ENCODE results near the gene HNMT. TPM values are rescaled to one million over a fixed set of nuclear protein-coding genes. Genes with fewer than 3 reads are reported as not detected.

Gene HNMT
- total RNA-seq, 1 experiment from 2014 or later = 16.6 TPM

GRCh38 chr2:137942037-137942832, 22.0 kb upstream of the HNMT start:
- DNase-seq = no peak
- Histone ChIP-seq H3K79me2 (ENCODE audit: low read depth) (no peaks in the 10 kb centered on the region), H3F3A (ENCODE audit: insufficient read depth, low read depth) (no peaks in the 10 kb centered on the region), H3K27ac (no peak overlapping the region), H4K20me1 (ENCODE audit: insufficient read depth) (no peaks in the 10 kb centered on the region), H3K27me3 (ENCODE audit: insufficient read depth, low read depth) (no peaks in the 10 kb centered on the region), H3K4me1 (replicated peaks; ENCODE audit: insufficient read depth) (no peaks in the 10 kb centered on the region), H3K4me2 (no peak overlapping the region), H3K36me3 (ENCODE audit: low read depth) (no peaks in the 10 kb centered on the region), H2AFZ (no peak overlapping the region), H3K9me2 (ENCODE audit: insufficient read depth) (no peaks in the 10 kb centered on the region), H3K9me3 (ENCODE audit: insufficient read depth, low read depth) (no peaks in the 10 kb centered on the region), H3K4me3 (no peak overlapping the region)
- intact Hi-C loops (cut with micrococcal nuclease; ENCODE audit: unreplicated experiment) = no loop called here
- TF ChIP-seq CTCF (conservative IDR thresholded peaks at IDR 0.05) (no peak), EZH2 (IDR thresholded peaks at IDR 0.05; ENCODE audit: low read depth) (no peak)
- no TSS peak for BruUV-seq (replicated peaks)
- ChIA-PET POLR2A (ENCODE audit: unreplicated experiment) (no interaction called here), CTCF (no interaction called here)

GRCh38 chr2:137942833-137943677, 21.2 kb upstream of the HNMT start:
- TF ChIP-seq CTCF (conservative IDR thresholded peaks at IDR 0.05) (no peak), EZH2 (IDR thresholded peaks at IDR 0.05; ENCODE audit: low read depth) (no peak)
- Histone ChIP-seq H3K27me3 (ENCODE audit: insufficient read depth, low read depth) (no peaks in the 10 kb centered on the region), H3K9me3 (ENCODE audit: insufficient read depth, low read depth) (no peaks in the 10 kb centered on the region), H3K27ac (no peak overlapping the region), H3K36me3 (ENCODE audit: low read depth) (no peaks in the 10 kb centered on the region), H3K4me1 (replicated peaks; ENCODE audit: insufficient read depth) (no peaks in the 10 kb centered on the region), H3K4me3 (no peak overlapping the region), H3F3A (ENCODE audit: insufficient read depth, low read depth) (no peaks in the 10 kb centered on the region), H3K79me2 (ENCODE audit: low read depth) (no peaks in the 10 kb centered on the region), H3K4me2 (no peak overlapping the region), H4K20me1 (ENCODE audit: insufficient read depth) (no peaks in the 10 kb centered on the region), H3K9me2 (ENCODE audit: insufficient read depth) (no peaks in the 10 kb centered on the region), H2AFZ (no peak overlapping the region)
- ChIA-PET CTCF (no interaction called here), POLR2A (ENCODE audit: unreplicated experiment) (no interaction called here)
- intact Hi-C loops (cut with micrococcal nuclease; ENCODE audit: unreplicated experiment) = no loop called here
- no peak for DNase-seq
- BruUV-seq (replicated peaks) = no TSS peak

- H3K27me3 ChIP-seq (ENCODE audit: insufficient read depth, low read depth) = no peaks in the 10 kb centered on the region
- no peaks in the 10 kb centered on the region for H3F3A ChIP-seq (ENCODE audit: insufficient read depth, low read depth)
- CTCF ChIA-PET = no interaction called here
- H3K9me3 ChIP-seq (ENCODE audit: insufficient read depth, low read depth) = no peaks in the 10 kb centered on the region
- no peaks in the 10 kb centered on the region for H3K36me3 ChIP-seq (ENCODE audit: low read depth)
- no TSS peak for BruUV-seq (replicated peaks)
- no peaks in the 10 kb centered on the region for H3K9me2 ChIP-seq (ENCODE audit: insufficient read depth)
- no peaks in the 10 kb centered on the region for H3K4me1 ChIP-seq (replicated peaks; ENCODE audit: insufficient read depth)
- POLR2A ChIA-PET (ENCODE audit: unreplicated experiment) = no interaction called here
- no peak overlapping the region for H3K4me2 ChIP-seq
- H4K20me1 ChIP-seq (ENCODE audit: insufficient read depth) = no peaks in the 10 kb centered on the region
- H3K4me3 ChIP-seq = no peak overlapping the region
- no peaks in the 10 kb centered on the region for H3K79me2 ChIP-seq (ENCODE audit: low read depth)
- no peak overlapping the region for H2AFZ ChIP-seq
- no peak for DNase-seq
- TF ChIP-seq CTCF (conservative IDR thresholded peaks at IDR 0.05) = no peak; the same call in 1 of the 2 replicates
- no peak for TF ChIP-seq EZH2 (IDR thresholded peaks at IDR 0.05; ENCODE audit: low read depth)
- intact Hi-C loops (cut with micrococcal nuclease; ENCODE audit: unreplicated experiment) = no loop called here
- H3K27ac ChIP-seq = no peak overlapping the region
Measured at GRCh38 chr2:137943678-137944347, 20.5 kb upstream of the HNMT start.

Data from PC-9 (cell line).